Measurements from ENCODE around the gene KCNQ5.

- TF ChIP-seq CTCF (IDR thresholded peaks at IDR 0.05) (no peak), POLR2AphosphoS5 (IDR thresholded peaks at IDR 0.05; ENCODE audit: low read depth, low read length) (no peak)
These were observed 197.7 kb downstream of the KCNQ5 start for GRCh38 chr6:72819609-72820008.

Data from Panc1 (cell line).